Cardiac fibroblast (primary cell): ENCODE results near the gene GSX2.

ENCODE experiments used
- DNase-seq, 2 donors: peaks; one replicate each; pipeline versions ENCODE4 v3.0.0 to v3.0.0-alpha.2; 2010; ENCODE audit warnings: low read depth in 2 of 2
- H3K4me3 ChIP-seq, 2 donors: replicated peaks in 1 of 2; 1 replicate in 1 of 2; 2 replicates in 1 of 2; pipeline ENCODE4 v1.5.1; 2011; ENCODE audit warnings: low read depth in 2 of 2, low read length in 2 of 2, mild to moderate bottlenecking in 2 of 2, moderate library complexity in 1 of 2
- TF ChIP-seq, protein P1 (sequence below): IDR thresholded peaks from one replicate; pipeline ENCODE4 v1.5.1; 2011; ENCODE audit warnings: low read depth, mild to moderate bottlenecking, low read length, inconsistent platforms

The GSX2 gene

DNA sequence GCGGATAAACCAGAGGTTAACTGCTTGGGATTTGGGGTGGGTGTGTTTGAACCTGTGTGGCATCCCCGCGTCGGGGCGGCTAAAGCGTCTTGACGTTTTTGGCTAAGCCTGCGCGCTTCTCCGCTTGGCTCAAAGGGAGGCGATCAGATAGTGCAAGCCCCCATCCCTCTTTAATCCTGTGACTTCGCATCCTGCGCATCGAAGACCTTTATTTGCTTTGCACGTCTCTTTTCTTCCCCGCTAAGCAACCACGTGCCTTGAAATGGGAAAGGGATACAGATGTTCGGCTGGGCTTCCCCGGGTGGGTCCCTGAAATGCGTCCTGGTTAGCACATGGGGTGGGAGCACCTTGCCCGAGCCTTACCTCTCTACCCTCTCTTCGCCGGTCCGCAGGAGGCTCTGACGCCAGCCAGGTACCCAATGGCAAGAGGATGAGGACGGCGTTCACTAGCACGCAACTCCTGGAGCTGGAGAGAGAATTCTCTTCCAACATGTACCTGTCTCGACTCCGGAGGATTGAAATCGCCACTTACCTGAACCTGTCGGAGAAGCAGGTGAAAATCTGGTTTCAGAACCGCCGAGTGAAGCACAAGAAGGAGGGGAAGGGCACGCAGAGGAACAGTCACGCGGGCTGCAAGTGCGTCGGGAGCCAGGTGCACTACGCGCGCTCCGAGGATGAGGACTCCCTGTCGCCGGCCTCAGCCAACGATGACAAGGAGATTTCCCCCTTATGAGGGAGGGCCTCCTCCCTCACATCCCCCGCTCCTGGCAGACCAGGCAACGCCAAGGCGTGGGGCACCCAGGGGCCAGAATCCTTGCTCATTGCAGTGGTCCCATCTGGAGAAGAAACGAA is 1.5 kb downstream of the GSX2 start:
- no peak for DNase-seq
- H3K4me3 ChIP-seq = no peak overlapping the region
- TF ChIP-seq, protein P1, sequence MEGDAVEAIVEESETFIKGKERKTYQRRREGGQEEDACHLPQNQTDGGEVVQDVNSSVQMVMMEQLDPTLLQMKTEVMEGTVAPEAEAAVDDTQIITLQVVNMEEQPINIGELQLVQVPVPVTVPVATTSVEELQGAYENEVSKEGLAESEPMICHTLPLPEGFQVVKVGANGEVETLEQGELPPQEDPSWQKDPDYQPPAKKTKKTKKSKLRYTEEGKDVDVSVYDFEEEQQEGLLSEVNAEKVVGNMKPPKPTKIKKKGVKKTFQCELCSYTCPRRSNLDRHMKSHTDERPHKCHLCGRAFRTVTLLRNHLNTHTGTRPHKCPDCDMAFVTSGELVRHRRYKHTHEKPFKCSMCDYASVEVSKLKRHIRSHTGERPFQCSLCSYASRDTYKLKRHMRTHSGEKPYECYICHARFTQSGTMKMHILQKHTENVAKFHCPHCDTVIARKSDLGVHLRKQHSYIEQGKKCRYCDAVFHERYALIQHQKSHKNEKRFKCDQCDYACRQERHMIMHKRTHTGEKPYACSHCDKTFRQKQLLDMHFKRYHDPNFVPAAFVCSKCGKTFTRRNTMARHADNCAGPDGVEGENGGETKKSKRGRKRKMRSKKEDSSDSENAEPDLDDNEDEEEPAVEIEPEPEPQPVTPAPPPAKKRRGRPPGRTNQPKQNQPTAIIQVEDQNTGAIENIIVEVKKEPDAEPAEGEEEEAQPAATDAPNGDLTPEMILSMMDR = no peak

DNA sequence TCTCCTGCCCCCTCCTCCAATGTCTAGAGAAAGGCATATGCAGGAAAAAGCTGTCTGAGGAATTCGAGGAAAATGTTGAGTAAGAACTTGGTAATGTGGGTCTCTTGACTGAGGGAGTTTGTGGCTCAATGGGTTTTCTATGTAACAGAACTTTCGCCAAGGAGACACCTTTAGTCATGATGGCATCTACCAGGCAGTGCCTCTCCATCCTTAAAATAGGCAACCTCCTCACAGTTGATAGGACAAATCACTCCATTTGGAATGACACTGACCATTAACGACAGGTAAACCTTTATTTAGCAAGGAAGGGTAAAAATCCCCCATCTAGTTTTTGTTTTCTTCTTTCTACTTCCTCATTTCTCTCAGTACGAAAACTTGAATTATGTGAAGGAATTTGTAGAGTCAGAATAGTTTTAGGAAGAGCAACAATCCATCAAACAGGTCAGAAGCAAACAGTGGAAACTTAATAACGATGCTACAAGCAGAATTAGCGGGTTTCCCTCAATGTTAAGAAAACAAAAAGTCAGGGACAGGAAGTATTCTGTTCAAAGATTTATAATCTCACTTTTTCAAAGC is 2.7 kb downstream of the GSX2 start:
- TF ChIP-seq, protein P1 = no peak
- no peak for DNase-seq
- no peak overlapping the region for H3K4me3 ChIP-seq

DNA sequence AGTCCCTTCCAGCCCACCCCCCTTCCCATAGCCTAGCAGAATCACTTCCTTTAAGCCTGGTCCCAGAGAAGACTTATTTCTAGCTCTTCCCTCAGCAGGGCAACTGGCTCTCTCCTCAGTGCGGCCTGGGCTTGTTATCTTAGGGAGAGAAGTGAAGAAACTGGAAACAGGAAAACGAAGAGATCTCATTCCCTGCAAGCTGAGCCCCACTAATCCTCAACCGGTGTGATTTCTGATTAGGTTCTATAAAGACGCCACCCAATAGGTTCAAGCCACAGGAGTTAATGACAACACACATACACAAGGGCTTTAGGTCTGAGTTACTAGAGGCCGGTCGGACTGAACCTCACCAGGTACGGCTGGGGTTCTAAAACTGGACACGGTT is 3.2 kb downstream of the GSX2 start:
- TF ChIP-seq, protein P1 = no peak
- H3K4me3 ChIP-seq = no peak overlapping the region
- DNase-seq = peak in 1 of 2 donors; percentile 30

DNA sequence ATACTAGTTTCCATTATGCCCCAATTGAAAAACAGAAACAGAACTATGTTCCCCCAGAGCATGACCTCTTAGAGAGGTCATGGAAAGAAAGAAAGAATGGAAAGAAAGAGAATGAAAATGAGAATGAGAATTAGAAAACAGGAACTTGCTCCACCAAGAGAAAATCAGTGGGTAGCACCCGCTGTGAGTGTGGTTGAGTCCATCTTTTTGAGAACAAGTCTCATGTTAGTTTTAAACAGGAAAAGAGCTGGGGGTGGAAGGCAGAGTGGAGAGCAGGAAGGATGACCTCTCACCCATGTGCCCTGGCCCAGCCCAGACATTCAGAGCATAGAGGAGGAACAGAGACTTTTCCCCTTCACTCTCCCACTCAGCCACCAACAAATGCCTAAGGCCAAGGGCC is 4.9 kb downstream of the GSX2 start:
- H3K4me3 ChIP-seq = no peak overlapping the region
- TF ChIP-seq, protein P1 = no peak
- DNase-seq = no peak

DNA sequence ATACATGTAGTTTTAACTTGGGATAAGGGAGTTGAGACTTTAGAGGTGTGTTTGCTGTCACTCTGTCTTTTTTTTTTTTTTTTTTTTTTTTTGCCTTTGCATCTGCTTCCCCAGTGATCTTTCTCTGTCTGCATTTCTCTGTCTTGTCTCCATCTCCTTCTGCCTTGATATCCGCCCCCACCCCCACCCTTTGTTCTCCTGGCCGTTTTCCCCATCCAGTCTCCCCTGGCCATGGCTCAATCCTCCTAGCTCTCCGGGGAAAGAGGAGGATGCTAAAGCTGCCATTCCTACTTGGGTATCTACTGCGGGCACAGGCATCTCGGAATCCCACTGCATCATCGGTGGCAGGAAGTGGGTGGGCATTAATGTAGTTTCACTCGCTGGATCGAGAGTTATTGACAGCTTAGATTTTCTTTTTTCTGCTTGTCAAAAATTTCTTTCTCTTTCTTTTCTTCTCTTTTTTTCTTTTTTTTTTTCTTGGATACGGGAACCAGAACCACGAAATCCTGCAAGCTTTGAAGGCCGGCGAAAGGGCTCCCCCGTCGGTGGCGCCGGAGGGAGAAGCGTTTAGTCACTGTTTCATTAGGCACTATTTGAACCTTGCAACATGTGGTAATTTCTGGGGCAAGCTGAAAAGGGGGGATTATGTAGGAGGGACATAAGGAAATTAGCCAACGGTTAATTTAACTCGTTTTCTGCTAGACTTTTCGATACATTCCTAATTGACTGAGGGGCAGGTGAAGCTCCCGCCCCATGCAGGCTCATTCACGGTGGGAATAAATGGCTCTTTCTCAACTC is 8.2 kb downstream of the GSX2 start:
- no peak overlapping the region for H3K4me3 ChIP-seq
- DNase-seq = no peak
- TF ChIP-seq, protein P1 = peak; percentile 7

DNA sequence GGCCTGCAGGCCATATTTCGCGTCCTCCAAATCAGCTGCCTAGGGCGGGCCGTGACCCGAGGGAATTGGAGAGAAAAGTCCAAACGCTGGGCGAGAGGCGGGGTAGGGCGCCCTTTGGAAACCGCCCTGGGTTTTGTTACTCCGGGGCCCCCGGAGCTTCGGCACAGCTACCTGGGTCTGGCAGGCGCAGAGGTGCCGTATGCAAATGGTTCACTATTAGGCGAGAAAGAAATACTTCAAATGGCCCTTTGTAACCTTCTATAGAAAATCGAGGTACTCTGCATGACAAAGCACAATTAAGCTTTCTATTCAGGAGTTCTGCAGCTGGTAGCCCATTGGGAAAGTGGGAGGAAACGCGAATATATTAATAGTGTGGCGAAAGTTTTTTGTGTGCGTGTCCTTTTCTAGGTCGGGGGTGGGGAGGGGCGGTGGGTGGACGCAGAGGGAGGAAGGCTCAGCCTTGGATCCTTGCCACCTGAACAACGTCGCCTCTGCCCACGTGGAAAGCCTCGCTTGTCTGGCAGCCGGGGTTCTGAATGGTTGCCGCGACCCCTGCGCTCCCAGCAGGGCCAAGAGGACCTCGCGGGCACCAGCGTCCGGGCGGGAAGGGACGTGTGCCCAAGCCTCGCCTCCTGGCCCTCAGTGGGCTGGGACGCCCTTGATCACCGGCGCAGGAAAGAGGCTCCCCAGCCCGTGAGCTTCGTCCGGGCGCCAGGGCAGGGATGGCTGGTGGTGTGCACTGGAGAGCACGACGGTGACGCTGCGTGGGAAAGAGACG is 9.5 kb downstream of the GSX2 start:
- peak overlapping the region in 1 of 2 donors; percentile 19 for H3K4me3 ChIP-seq
- TF ChIP-seq, protein P1 = no peak

More for the DNA sequence above, 9.5 kb downstream of the GSX2 start:
- DNase-seq = no peak
